K562 (cell line): Measurements from ENCODE around the gene CARD10. TPM values are rescaled to one million over a fixed set of nuclear protein-coding genes. Genes with fewer than 3 reads are reported as not detected.
"Not testable (repeated sequence)": the region's sequence is repeated elsewhere in the genome, so short reads cannot be mapped to it uniquely, and the experiment has no call there.

Experiments used
- ATAC-seq: fragments of 200-7000 bp; cut with Tn5 transposase; 3 replicates; pipeline ENCODE4 v1.9.1; 2020; ENCODE audit warnings: moderate library complexity
- BruUV-seq: library from RNA; stranded (reverse); fragments of 400-500 nt; replicated peaks from 2 replicates; lab custom pipeline; 2021; lab: Mats Ljungman, UMichigan
- CTCF ChIA-PET: fragments of 300-600 bp; formaldehyde crosslinking; extraction: SDS; loops from one replicate; lab custom pipeline; 2021; ENCODE audit warnings: low intra/inter-chr PET ratio; lab: Yijun Ruan, JAX
- POLR2A ChIA-PET: fragments of 300-600, 350-650 bp; sonication (Branson Sonifier 250); formaldehyde crosslinking; extraction: SDS; loops from one replicate; lab custom pipeline; 2021; ENCODE audit warnings: antibody characterized with exemption, inconsistent platforms; lab: Yijun Ruan, JAX
- DNase-seq, 4 experiments: peaks; one replicate each; pipeline versions ENCODE4 v3.0.0 to v3.0.0-alpha.2; 2011 to 2018; ENCODE audit warnings: low spot score in 3 of 4, mixed read lengths in 3 of 4; ENCODE audit errors: extremely low read depth in 1 of 4
- FAIRE-seq: peaks from 2 replicates; lab custom pipeline; 2011; peaks lifted over from hg19 to GRCh38; lab: Jason Lieb, UNC
- H2AFZ ChIP-seq: 2 replicates; pipeline ENCODE4 v1.6.0; 2011; ENCODE audit warnings: low read depth, low read length, control low read depth, inconsistent platforms
- H3K27ac ChIP-seq: fragments of 200-600 bp; 3 replicates; pipeline ENCODE4 v1.8.0; 2011; ENCODE audit warnings: low read depth, mild to moderate bottlenecking, control low read depth, inconsistent platforms, low read length, moderate library complexity, mixed read lengths; ENCODE audit errors: extremely low read depth
- H3K27me3 ChIP-seq, 2 experiments: fragments of 300-600 bp in 1 of 2; 2 replicates in 1 of 2; 3 replicates in 1 of 2; pipeline versions ENCODE4 v1.6.0 to v1.8.0; 2011; ENCODE audit warnings: inconsistent platforms in 2 of 2, low read length in 2 of 2, mild to moderate bottlenecking in 1 of 2, mixed read lengths in 1 of 2, moderate library complexity in 1 of 2; ENCODE audit not compliant: control insufficient read depth in 2 of 2, insufficient read depth in 2 of 2
- H3K36me3 ChIP-seq: fragments of 300-600 bp; 3 replicates; pipeline ENCODE4 v1.8.0; 2011; ENCODE audit warnings: mild to moderate bottlenecking, low read length, inconsistent platforms; ENCODE audit not compliant: control insufficient read depth, insufficient read depth
- H3K4me1 ChIP-seq, 2 experiments: fragments of 200-600 bp in 1 of 2; replicated peaks in 1 of 2; 2 replicates in 1 of 2; 3 replicates in 1 of 2; pipeline versions ENCODE4 v1.5.1 to v1.8.0; 2011; ENCODE audit warnings: inconsistent platforms in 2 of 2, low read length in 2 of 2, mild to moderate bottlenecking in 1 of 2, mixed read lengths in 1 of 2, moderate library complexity in 1 of 2; ENCODE audit not compliant: control insufficient read depth in 2 of 2, insufficient read depth in 2 of 2
- H3K4me2 ChIP-seq: 2 replicates; pipeline ENCODE4 v1.6.1; 2011; ENCODE audit warnings: low read length, control low read depth, inconsistent platforms, mixed read lengths; ENCODE audit not compliant: insufficient read depth
- H3K4me3 ChIP-seq: fragments of 200-600 bp; sonication (generic), shearing (Covaris generic); 2 replicates; pipeline ENCODE4 v1.5.1; 2016; ENCODE audit warnings: control low read depth, inconsistent platforms
- H3K79me2 ChIP-seq: fragments of 200-600 bp; 3 replicates; pipeline ENCODE4 v1.8.0; 2011; ENCODE audit warnings: low read length, inconsistent platforms; ENCODE audit not compliant: control insufficient read depth, insufficient read depth
- H3K9ac ChIP-seq, 2 experiments: 2 replicates each; pipeline versions ENCODE4 v1.6.0 to v1.6.1; 2011; ENCODE audit warnings: low read depth in 2 of 2, low read length in 2 of 2, control low read depth in 1 of 2, inconsistent platforms in 1 of 2, mild to moderate bottlenecking in 1 of 2, mixed read lengths in 1 of 2; ENCODE audit not compliant: insufficient read depth in 1 of 2
- H3K9me1 ChIP-seq: one replicate; pipeline ENCODE4 v1.6.0; 2011; ENCODE audit warnings: inconsistent platforms, mild to moderate bottlenecking, low read length, moderate library complexity; ENCODE audit not compliant: control insufficient read depth, insufficient read depth
- H3K9me3 ChIP-seq: replicated peaks from 2 replicates; pipeline ENCODE4 v1.5.1; 2011; ENCODE audit warnings: low read depth, low read length, inconsistent platforms; ENCODE audit not compliant: control insufficient read depth, insufficient read depth
- H4K20me1 ChIP-seq: replicated peaks from 2 replicates; pipeline ENCODE4 v1.6.1; 2011; ENCODE audit warnings: low read length, inconsistent platforms, mixed read lengths; ENCODE audit not compliant: control insufficient read depth, insufficient read depth
- BDP1 ChIP-seq: IDR thresholded peaks from 3 replicates; pipeline ENCODE4 v1.6.1; 2011; ENCODE audit not compliant: insufficient read length, insufficient read depth
- TFAP4 ChIP-seq: sonication (generic); formaldehyde crosslinking; IDR thresholded peaks from 2 replicates; pipeline ENCODE4 v1.8.0; 2022; ENCODE audit warnings: missing genetic modification reagents, mild to moderate bottlenecking, moderate library complexity, borderline replicate concordance
- ZBTB43 ChIP-seq: sonication (generic); formaldehyde crosslinking; IDR thresholded peaks from 2 replicates; pipeline ENCODE4 v1.8.0; 2023; ENCODE audit warnings: mild to moderate bottlenecking, missing genetic modification reagents
- WGBS: fragments of 100-300 bp; shearing (Covaris generic); methylation state at CpG from one replicate; pipeline ENCODE4 v1.1.6; 2016; ENCODE audit warnings: low coverage, mixed read lengths; ENCODE audit not compliant: insufficient coverage; ENCODE audit errors: missing lambda C conversion rate; 5-methylcytosine and 5-hydroxymethylcytosine counted together
- in situ Hi-C: fragments of 300-500 bp; cut with MboI; formaldehyde crosslinking; loops from 4 replicates; pipeline ENCODE4 v1.15.0; 2018; ENCODE audit warnings: inconsistent platforms, mixed read lengths
- intact Hi-C: fragments of 100-400 bp; cut with micrococcal nuclease; formaldehyde crosslinking; loops from 2 replicates; pipeline ENCODE4 v1.14.2; 2022
- polyA plus RNA-seq, 8 experiments: library from polyadenylated mRNA; depleted of rRNA in 4 of 8; stranded (reverse) in 5 of 8; unstranded in 3 of 8; fragments of >200 nt; fragmentation: Nextera tagmentation in 2 of 8; fragmentation: Illumina TruSeq in 1 of 8; extraction: Ambion mirVana in 2 of 8; extraction: Trizol in 1 of 8; gene quantifications; 2 replicates each; pipeline versions ENCODE4 v1.2.1 to v1.2.3, GENCODE V29; 2011 to 2014; ENCODE audit warnings: inconsistent platforms in 1 of 8, missing spikeins in 1 of 8
- total RNA-seq, 7 experiments: library from RNA; depleted of rRNA in 6 of 7; stranded (reverse); fragments of >200 nt in 6 of 7; fragmentation: Illumina TruSeq in 2 of 7; extraction: Trizol in 2 of 7; gene quantifications; 2 replicates each; pipeline versions ENCODE4 v1.2.1 to v1.2.3, GENCODE V29; 2011 to 2021; ENCODE audit warnings: low replicate concordance in 1 of 7

Gene CARD10
- total and polyA plus RNA-seq, 9 of the 15 experiments (the other 6 are each of a cell fraction or from before 2014, with no cell fraction given): 0.13 to 5.8 (median 1.6) TPM

GRCh38 chr22:37469416-37470086 is 49.7 kb downstream of the CARD10 start:
- Histone ChIP-seq H3K27me3 (peaks cover 3 to 42% of the 10 kb centered on the region in 2 experiments; a peak in 3 of 5 replicates), H2AFZ (no peak overlapping the region), H3K9ac (no peak overlapping the region), H3K36me3 (no peaks in the 10 kb centered on the region), H3K4me3 (no peak overlapping the region), H3K4me1 (no peaks in the 10 kb centered on the region; a peak in 1 of 5 replicates), H4K20me1 (no peaks in the 10 kb centered on the region), H3K27ac (no peak overlapping the region), H3K79me2 (no peaks in the 10 kb centered on the region), H3K9me1 (no peaks in the 10 kb centered on the region), H3K4me2 (no peak overlapping the region), H3K9me3 (no peaks in the 10 kb centered on the region)
- in situ Hi-C loops: no loop called here
- BruUV-seq: no TSS peak
- ChIA-PET CTCF (no interaction called here), POLR2A (no interaction called here)
- intact Hi-C loops: no loop called here
- no peak for TF ChIP-seq ZBTB43
- TF ChIP-seq BDP1: no peak
- TF ChIP-seq TFAP4 (CRISPR knock-in tag): no peak
- WGBS: 3% methylated on average over 4 of the region's 8 CpGs
- ATAC-seq: no peak
- no peak for DNase-seq
- FAIRE-seq: no peak

GRCh38 chr22:37468201-37468695 is 51.0 kb downstream of the CARD10 start:
- H3K4me2 ChIP-seq, CTCF ChIA-PET, H4K20me1 ChIP-seq, FAIRE-seq, DNase-seq, H3K36me3 ChIP-seq, H3K9me1 ChIP-seq, H3K9ac ChIP-seq, H3K4me3 ChIP-seq, H3K27ac ChIP-seq, H3K9me3 ChIP-seq, in situ Hi-C loops, H2AFZ ChIP-seq, POLR2A ChIA-PET, ATAC-seq, H3K4me1 ChIP-seq, BruUV-seq, intact Hi-C loops, H3K79me2 ChIP-seq: not testable (repeated sequence)
- WGBS: 0% methylated on average over 7 of the region's 14 CpGs
- H3K27me3 ChIP-seq: peaks cover 3 to 42% of the 10 kb centered on the region in 2 experiments; a peak in 3 of 5 replicates
